ENCODE results near the gene PRDM1. TPM values are rescaled to one million over a fixed set of nuclear protein-coding genes. Genes with fewer than 3 reads are reported as not detected.

Gene PRDM1
- total RNA-seq, 2 experiments from 2014 or later: 24.6 to 24.7 TPM

DNA sequence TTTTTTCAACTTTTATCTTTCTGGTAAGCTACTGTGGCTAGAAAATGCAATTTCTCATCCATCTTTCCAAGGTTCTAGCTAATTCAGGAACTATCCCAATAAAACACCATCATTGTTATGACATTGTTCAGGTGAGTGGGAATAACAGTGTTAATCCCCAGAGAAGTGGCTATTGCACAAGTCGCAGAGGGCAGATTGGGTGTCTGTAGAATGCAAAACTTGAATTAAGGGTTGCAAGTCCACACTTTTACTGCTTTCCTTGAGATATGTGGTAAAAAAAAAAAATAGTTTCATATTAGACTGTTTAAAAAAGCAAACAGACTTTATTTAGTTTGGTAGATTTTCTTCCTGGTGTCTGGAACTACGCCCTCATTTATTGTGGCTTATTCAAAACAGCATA is 41.1 kb upstream of the PRDM1 start:
- ChIA-PET CTCF (interaction anchor here (1.4 kb wide), 1 partner anchor 178 kb away, joined by 3 read pairs; no protein-coding TSS in a partner anchor), POLR2A (no interaction called here)
- Mint-ChIP-seq H3K36me3 (ENCODE audit: low read depth) (no peaks in the 10 kb centered on the region), H3K4me1 (ENCODE audit: low read depth) (no peaks in the 10 kb centered on the region), H3K27ac (no peak overlapping the region), H3K9me3 (no peaks in the 10 kb centered on the region), H3K4me3 (no peak overlapping the region), H3K27me3 (peaks cover 7% of the 10 kb centered on the region)
- no peak for ATAC-seq
- TF ChIP-seq, protein P1, sequence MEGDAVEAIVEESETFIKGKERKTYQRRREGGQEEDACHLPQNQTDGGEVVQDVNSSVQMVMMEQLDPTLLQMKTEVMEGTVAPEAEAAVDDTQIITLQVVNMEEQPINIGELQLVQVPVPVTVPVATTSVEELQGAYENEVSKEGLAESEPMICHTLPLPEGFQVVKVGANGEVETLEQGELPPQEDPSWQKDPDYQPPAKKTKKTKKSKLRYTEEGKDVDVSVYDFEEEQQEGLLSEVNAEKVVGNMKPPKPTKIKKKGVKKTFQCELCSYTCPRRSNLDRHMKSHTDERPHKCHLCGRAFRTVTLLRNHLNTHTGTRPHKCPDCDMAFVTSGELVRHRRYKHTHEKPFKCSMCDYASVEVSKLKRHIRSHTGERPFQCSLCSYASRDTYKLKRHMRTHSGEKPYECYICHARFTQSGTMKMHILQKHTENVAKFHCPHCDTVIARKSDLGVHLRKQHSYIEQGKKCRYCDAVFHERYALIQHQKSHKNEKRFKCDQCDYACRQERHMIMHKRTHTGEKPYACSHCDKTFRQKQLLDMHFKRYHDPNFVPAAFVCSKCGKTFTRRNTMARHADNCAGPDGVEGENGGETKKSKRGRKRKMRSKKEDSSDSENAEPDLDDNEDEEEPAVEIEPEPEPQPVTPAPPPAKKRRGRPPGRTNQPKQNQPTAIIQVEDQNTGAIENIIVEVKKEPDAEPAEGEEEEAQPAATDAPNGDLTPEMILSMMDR (IDR thresholded peaks at IDR 0.05): no peak
- no peak for DNase-seq
- intact Hi-C loops (cut with micrococcal nuclease): no loop called here

DNA sequence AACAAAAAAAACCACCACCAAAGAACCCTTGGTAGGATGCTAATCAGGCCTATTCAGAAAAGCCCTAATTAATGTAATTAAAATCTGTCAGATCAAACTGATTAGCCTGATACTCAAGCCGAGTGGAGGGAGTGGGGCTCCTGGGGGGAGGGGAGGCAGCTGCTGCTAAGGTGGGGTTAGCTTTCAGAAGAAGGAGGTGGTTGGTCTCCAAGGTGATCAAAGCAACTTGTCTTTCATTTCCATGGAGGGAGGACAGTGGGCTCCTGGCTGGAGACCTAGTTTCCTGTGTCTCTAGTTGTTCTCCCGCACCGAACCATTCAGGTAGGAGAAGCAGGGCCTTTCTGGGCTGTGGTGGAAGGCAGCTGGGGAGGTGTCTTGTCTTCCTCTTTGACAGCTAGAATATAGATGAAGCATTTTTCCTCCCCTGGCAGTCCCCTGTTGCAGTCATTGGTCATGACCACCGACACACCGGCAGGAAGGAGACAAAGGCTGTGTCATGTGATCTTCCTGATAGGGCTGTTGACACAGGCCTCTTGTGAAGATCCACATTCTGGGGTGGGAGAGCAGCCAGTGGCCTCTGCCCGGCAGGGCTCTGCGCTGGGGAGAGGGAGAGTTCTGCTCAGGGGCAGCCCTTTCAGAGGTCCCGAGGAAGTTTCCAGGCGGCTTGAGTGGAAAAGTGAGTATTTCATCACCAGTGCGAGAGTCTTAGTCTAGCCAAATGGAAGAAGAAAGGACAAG is 39.9 kb upstream of the PRDM1 start:
- ChIA-PET POLR2A (no interaction called here), CTCF (no interaction called here)
- intact Hi-C loops (cut with micrococcal nuclease): no loop called here
- no peaks in the 10 kb centered on the region for H3K9me3 Mint-ChIP-seq
- TF ChIP-seq, protein P1 (IDR thresholded peaks at IDR 0.05): no peak
- DNase-seq (no peak), ATAC-seq (no peak)
- no peaks in the 10 kb centered on the region for H3K36me3 Mint-ChIP-seq (ENCODE audit: low read depth)
- no peaks in the 10 kb centered on the region for H3K4me1 Mint-ChIP-seq (ENCODE audit: low read depth)
- H3K27me3 Mint-ChIP-seq: peaks cover 7% of the 10 kb centered on the region
- H3K27ac Mint-ChIP-seq: no peak overlapping the region
- H3K4me3 Mint-ChIP-seq: no peak overlapping the region

DNA sequence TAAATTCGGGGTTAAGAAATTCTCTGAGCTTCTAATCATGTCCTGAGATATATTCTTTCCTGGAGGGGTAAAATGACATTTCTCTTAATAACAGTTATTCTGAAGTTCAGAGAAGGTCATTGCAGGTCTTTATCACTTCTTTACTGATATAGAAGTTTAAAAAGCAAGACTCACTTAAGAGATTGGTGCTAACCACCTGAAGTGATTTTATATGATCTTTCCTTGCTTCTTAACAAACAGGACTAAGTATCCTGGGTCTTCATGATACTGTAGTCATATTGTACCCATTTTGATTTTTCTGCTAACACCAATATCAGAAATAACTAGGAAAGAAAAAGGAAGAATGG is 39.3 kb upstream of the PRDM1 start:
- H3K27ac Mint-ChIP-seq: no peak overlapping the region

DNA sequence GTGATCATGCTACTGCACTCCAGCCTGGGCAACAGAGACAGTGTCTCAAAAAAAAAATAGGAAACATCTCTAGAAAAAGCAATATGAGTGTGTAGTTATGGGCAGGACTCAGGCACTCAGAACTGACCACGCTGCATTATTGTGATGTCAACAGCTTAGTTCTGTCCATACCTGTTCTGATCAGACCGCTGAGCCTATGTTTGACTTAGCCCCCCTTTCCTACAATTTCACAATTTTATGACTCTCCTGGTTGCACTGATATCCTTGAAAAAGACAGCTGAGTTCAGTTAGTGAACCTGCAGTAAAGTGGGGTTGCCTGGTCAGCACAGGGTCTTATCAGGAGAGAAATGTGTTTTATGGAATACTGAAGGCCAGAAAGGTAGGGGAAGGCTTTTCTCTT is 37.8 kb upstream of the PRDM1 start:
- POLR2A ChIA-PET: interaction anchor here (0.6 kb wide), 1 partner anchor 38 kb away, joined by 3 read pairs; no protein-coding TSS in a partner anchor
- Mint-ChIP-seq H3K27ac (no peak overlapping the region), H3K36me3 (ENCODE audit: low read depth) (no peaks in the 10 kb centered on the region), H3K4me3 (no peak overlapping the region), H3K9me3 (no peaks in the 10 kb centered on the region), H3K4me1 (ENCODE audit: low read depth) (no peaks in the 10 kb centered on the region), H3K27me3 (peaks cover 7% of the 10 kb centered on the region)
- TF ChIP-seq, protein P1 (IDR thresholded peaks at IDR 0.05): no peak
- ATAC-seq (no peak), DNase-seq (no peak)
- intact Hi-C loops (cut with micrococcal nuclease): no loop called here
- CTCF ChIA-PET: interaction anchor here (1.3 to 2.2 kb wide), 2 partner anchors 12 to 176 kb away, joined by 3 to 7 read pairs; no protein-coding TSS in a partner anchor

More for the DNA sequence above, 39.3 kb upstream of the PRDM1 start:
- intact Hi-C loops (cut with micrococcal nuclease): no loop called here
- TF ChIP-seq, protein P1 (IDR thresholded peaks at IDR 0.05): no peak
- ATAC-seq (no peak), DNase-seq (no peak)
- H3K4me3 Mint-ChIP-seq: no peak overlapping the region
- H3K27me3 Mint-ChIP-seq: peaks cover 7% of the 10 kb centered on the region
- no peaks in the 10 kb centered on the region for H3K4me1 Mint-ChIP-seq (ENCODE audit: low read depth)
- no peaks in the 10 kb centered on the region for H3K9me3 Mint-ChIP-seq
- H3K36me3 Mint-ChIP-seq (ENCODE audit: low read depth): no peaks in the 10 kb centered on the region
- POLR2A ChIA-PET: no interaction called here
- CTCF ChIA-PET: no interaction called here

DNA sequence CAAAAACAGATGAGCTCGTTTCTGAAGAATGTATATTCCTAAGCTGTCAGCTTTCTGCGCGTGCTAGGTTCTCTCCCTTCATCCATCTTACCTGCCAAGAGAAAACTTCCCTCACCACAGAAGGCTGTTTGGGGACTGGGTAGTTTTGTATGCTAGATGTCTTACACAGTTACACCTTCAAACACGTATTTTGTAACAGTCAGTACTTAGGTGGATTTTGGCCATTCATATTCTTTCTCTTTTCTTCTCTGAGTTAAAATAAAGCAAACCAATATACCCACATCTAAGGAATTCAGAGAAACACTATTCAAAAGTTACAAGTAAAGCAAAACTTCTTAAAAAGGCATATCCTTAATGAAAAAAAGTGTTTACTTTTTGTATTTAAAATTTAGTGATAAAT is 35.6 kb upstream of the PRDM1 start:
- TF ChIP-seq, protein P1 (IDR thresholded peaks at IDR 0.05): no peak
- no peak overlapping the region for H3K27ac Mint-ChIP-seq
- no peaks in the 10 kb centered on the region for H3K36me3 Mint-ChIP-seq (ENCODE audit: low read depth)
- POLR2A ChIA-PET: no interaction called here
- CTCF ChIA-PET: interaction anchor here (0.8 to 1.1 kb wide), 2 partner anchors 10 to 173 kb away, joined by 3 read pairs; no protein-coding TSS in a partner anchor
- no peaks in the 10 kb centered on the region for H3K9me3 Mint-ChIP-seq
- intact Hi-C loops (cut with micrococcal nuclease): no loop called here
- ATAC-seq (no peak), DNase-seq (no peak)
- H3K4me3 Mint-ChIP-seq: no peak overlapping the region
- no peaks in the 10 kb centered on the region for H3K4me1 Mint-ChIP-seq (ENCODE audit: low read depth)
- peaks cover 4% of the 10 kb centered on the region for H3K27me3 Mint-ChIP-seq
